Measurements from ENCODE around the gene RIT2.

DNA sequence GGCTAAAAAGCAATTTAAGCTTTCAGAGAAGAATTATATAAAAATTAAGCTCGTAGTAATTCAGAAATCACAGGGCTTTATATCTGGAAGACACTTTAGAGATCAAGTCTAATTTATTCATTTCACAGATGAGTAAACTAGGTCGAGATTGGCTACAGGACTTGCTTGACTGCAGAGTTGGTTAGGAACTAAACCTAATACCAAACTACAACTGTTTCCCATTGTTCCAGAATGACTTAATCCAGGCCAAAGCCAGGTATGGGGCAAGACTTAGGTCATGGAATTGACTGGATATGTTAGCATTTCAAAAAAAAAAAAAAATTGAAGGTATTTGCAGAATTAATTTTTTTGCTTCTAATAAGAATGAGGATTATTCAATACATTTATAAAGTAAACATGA lies 146.1 kb downstream of the RIT2 start:
- TF ChIP-seq, protein P1, sequence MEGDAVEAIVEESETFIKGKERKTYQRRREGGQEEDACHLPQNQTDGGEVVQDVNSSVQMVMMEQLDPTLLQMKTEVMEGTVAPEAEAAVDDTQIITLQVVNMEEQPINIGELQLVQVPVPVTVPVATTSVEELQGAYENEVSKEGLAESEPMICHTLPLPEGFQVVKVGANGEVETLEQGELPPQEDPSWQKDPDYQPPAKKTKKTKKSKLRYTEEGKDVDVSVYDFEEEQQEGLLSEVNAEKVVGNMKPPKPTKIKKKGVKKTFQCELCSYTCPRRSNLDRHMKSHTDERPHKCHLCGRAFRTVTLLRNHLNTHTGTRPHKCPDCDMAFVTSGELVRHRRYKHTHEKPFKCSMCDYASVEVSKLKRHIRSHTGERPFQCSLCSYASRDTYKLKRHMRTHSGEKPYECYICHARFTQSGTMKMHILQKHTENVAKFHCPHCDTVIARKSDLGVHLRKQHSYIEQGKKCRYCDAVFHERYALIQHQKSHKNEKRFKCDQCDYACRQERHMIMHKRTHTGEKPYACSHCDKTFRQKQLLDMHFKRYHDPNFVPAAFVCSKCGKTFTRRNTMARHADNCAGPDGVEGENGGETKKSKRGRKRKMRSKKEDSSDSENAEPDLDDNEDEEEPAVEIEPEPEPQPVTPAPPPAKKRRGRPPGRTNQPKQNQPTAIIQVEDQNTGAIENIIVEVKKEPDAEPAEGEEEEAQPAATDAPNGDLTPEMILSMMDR (IDR thresholded peaks at IDR 0.05 in 8 of 11, conservative IDR thresholded peaks at IDR 0.05 in 3 of 11): no peak
- TF ChIP-seq POLR2AphosphoS5 (IDR thresholded peaks at IDR 0.05): no peak

All from spleen (tissue), 7 donors.